NB4 (cell line): ENCODE measurements around the gene PDCD1.

Experiments
- DNase-seq: peaks from one replicate; pipeline ENCODE4 v3.0.0; 2010; ENCODE audit warnings: low read depth
- H3K4me3 ChIP-seq: one replicate; pipeline ENCODE4 v1.5.1; 2011; ENCODE audit warnings: mild to moderate bottlenecking, low read depth, low read length, moderate library complexity
- CTCF ChIP-seq: IDR thresholded peaks from one replicate; pipeline ENCODE4 v1.5.1; 2012; ENCODE audit warnings: low read depth, low read length
- MAX ChIP-seq: IDR thresholded peaks from 2 replicates; pipeline ENCODE4 v1.6.1; 2011; ENCODE audit warnings: low read depth, low read length
- MYC ChIP-seq: IDR thresholded peaks from 2 replicates; pipeline ENCODE4 v1.6.1; 2011; ENCODE audit warnings: low read depth, low read length
- POLR2A ChIP-seq: IDR thresholded peaks from 2 replicates; pipeline ENCODE4 v1.6.1; 2011; ENCODE audit warnings: mild to moderate bottlenecking; ENCODE audit not compliant: insufficient read length; ENCODE audit errors: extremely low read depth

The PDCD1 gene

GRCh38 chr2:241900251-241901017 lies 41.7 kb upstream of the PDCD1 start:
- no peak for TF ChIP-seq MYC
- no peak for TF ChIP-seq POLR2A
- TF ChIP-seq CTCF, result no peak
- TF ChIP-seq MAX, result no peak
- DNase-seq, result no peak
- no peak overlapping the region for H3K4me3 ChIP-seq

GRCh38 chr2:241898463-241899270 lies 40.0 kb upstream of the PDCD1 start:
- no peak for DNase-seq
- no peak overlapping the region for H3K4me3 ChIP-seq
- TF ChIP-seq POLR2A, result no peak
- no peak for TF ChIP-seq MAX
- TF ChIP-seq CTCF, result no peak
- TF ChIP-seq MYC, result no peak

GRCh38 chr2:241897231-241897916 lies 38.7 kb upstream of the PDCD1 start:
- no peak for TF ChIP-seq MAX
- TF ChIP-seq POLR2A, result no peak
- TF ChIP-seq CTCF, result no peak
- TF ChIP-seq MYC, result no peak
- no peak overlapping the region for H3K4me3 ChIP-seq
- DNase-seq, result no peak

- no peak overlapping the region for H3K4me3 ChIP-seq
- no peak for TF ChIP-seq CTCF
- TF ChIP-seq POLR2A, result no peak
- no peak for TF ChIP-seq MAX
- no peak for TF ChIP-seq MYC
- no peak for DNase-seq
These were observed 38.1 kb upstream of the PDCD1 start for GRCh38 chr2:241896746-241897201.

GRCh38 chr2:241895712-241896641 lies 37.3 kb upstream of the PDCD1 start:
- no peak overlapping the region for H3K4me3 ChIP-seq
- TF ChIP-seq CTCF, result no peak
- no peak for TF ChIP-seq MAX
- TF ChIP-seq MYC, result no peak
- TF ChIP-seq POLR2A, result no peak
- peak; percentile 45 for DNase-seq
